ENCODE results near the gene CENPL. TPM values are rescaled to one million over a fixed set of nuclear protein-coding genes. Genes with fewer than 3 reads are reported as not detected.
"Not testable (repeated sequence)": the region's sequence is repeated elsewhere in the genome, so short reads cannot be mapped to it uniquely, and the experiment has no call there.

Gene CENPL
- total RNA-seq, 1 experiment from 2014 or later, result 108 TPM

DNA sequence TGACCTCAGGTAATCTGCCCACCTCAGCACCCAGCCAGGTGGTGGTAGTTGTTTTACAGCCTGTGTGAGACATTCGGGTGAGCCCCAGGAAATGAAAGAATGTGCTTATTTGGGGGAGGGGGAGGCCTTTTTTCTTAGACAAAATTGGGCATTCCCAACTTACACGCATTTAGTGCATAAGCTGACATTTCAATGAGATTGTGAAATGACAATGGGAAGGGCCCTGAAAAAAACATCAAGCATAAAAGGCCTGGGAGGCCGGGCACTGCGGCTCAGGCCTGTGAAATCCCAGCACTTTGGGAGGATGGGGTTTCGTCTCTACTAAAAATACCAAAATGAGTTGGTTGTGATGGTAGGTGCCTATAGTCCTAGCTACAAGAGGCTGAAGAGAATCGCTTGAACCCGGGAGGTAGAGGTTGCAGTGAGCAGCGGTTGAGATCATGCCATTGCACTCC is 38.1 kb upstream of the CENPL start:
- no peak overlapping the region for H3K4me2 ChIP-seq (ENCODE audit: low read length)
- H3K79me2 ChIP-seq (ENCODE audit: low read length), result peaks cover 29% of the 10 kb centered on the region
- H3K27me3 ChIP-seq (ENCODE audit: low read length), result no peaks in the 10 kb centered on the region
- TF ChIP-seq EZH2phosphoT487 (IDR thresholded peaks at IDR 0.05; ENCODE audit: borderline replicate concordance, low read length), result no peak
- TF ChIP-seq EZH2 (IDR thresholded peaks at IDR 0.05; ENCODE audit: low read length, unreplicated experiment), result no peak
- TF ChIP-seq, protein P1, sequence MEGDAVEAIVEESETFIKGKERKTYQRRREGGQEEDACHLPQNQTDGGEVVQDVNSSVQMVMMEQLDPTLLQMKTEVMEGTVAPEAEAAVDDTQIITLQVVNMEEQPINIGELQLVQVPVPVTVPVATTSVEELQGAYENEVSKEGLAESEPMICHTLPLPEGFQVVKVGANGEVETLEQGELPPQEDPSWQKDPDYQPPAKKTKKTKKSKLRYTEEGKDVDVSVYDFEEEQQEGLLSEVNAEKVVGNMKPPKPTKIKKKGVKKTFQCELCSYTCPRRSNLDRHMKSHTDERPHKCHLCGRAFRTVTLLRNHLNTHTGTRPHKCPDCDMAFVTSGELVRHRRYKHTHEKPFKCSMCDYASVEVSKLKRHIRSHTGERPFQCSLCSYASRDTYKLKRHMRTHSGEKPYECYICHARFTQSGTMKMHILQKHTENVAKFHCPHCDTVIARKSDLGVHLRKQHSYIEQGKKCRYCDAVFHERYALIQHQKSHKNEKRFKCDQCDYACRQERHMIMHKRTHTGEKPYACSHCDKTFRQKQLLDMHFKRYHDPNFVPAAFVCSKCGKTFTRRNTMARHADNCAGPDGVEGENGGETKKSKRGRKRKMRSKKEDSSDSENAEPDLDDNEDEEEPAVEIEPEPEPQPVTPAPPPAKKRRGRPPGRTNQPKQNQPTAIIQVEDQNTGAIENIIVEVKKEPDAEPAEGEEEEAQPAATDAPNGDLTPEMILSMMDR (conservative IDR thresholded peaks at IDR 0.05; ENCODE audit: low read depth, low read length), result no peak
- H3K9me2 ChIP-seq (replicated peaks; ENCODE audit: low read length), result no peaks in the 10 kb centered on the region
- POLR2A ChIA-PET (ENCODE audit: unreplicated experiment), result no interaction called here
- peaks cover 38% of the 10 kb centered on the region for H3F3A ChIP-seq (ENCODE audit: low read length, unreplicated experiment)
- ATAC-seq, result no peak
- H2AFZ ChIP-seq (ENCODE audit: low read length), result no peak overlapping the region
- no peak overlapping the region for H3K4me3 ChIP-seq (ENCODE audit: low read length)
- BruUV-seq (replicated peaks), result no TSS peak
- H3K36me3 ChIP-seq (ENCODE audit: low read depth, low read length), result peaks cover 51% of the 10 kb centered on the region
- H3K4me1 ChIP-seq (ENCODE audit: insufficient read depth, low read length), result peaks cover 12% of the 10 kb centered on the region; the same call in 1 of the 2 replicates
- intact Hi-C loops (cut with micrococcal nuclease), result no loop called here
- CTCF ChIA-PET, result no interaction called here
- DNase-seq, result no peak
- H3K9me3 ChIP-seq (ENCODE audit: low read length), result no peaks in the 10 kb centered on the region
- H3K9ac ChIP-seq (ENCODE audit: low read length), result no peak overlapping the region
- peaks cover 44% of the 10 kb centered on the region for H4K20me1 ChIP-seq (ENCODE audit: low read length)
- no peak overlapping the region for H3K27ac ChIP-seq (ENCODE audit: low read length)

DNA sequence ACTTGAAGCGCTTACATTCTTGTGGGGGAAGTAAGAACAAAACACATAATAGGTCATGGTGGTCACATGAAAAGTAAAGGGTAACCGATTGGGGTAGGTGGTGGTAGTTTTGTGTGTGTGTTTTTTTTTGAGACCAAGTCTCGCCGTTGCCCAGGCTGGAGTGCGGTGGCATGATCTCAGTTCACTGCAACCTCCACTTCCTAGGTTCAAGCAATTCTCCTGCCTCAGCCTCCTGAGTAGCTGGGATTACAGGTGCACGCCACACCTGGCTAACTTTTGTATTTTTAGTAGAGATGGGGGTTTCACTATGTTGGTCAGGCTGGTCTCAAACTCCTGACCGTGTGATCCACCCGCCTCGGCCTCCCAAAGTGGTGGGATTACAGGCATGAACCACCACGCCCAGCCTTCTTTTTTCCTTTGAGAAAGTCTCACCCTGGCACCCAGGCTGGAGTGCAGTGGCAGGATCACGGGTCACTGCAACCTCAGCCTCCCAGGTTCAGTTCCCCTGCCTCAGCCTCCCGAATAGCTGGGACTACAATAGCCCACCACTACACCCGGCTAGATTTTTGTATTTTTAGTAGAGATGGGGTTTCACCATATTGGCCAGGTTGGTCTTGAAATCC is 37.6 kb upstream of the CENPL start:
- Histone ChIP-seq H3K36me3 (ENCODE audit: low read depth, low read length) (peaks cover 51% of the 10 kb centered on the region), H4K20me1 (ENCODE audit: low read length) (peaks cover 44% of the 10 kb centered on the region), H3F3A (ENCODE audit: low read length, unreplicated experiment) (peaks cover 38% of the 10 kb centered on the region), H3K79me2 (ENCODE audit: low read length) (peaks cover 24% of the 10 kb centered on the region), H3K4me1 (ENCODE audit: insufficient read depth, low read length) (peaks cover 12% of the 10 kb centered on the region; the same call in 1 of the 2 replicates)
- ATAC-seq; H3K27me3 ChIP-seq (ENCODE audit: low read length); BruUV-seq (replicated peaks); H3K4me2 ChIP-seq (ENCODE audit: low read length); CTCF ChIA-PET; H2AFZ ChIP-seq (ENCODE audit: low read length); H3K9ac ChIP-seq (ENCODE audit: low read length); H3K27ac ChIP-seq (ENCODE audit: low read length); H3K9me3 ChIP-seq (ENCODE audit: low read length); H3K4me3 ChIP-seq (ENCODE audit: low read length); DNase-seq; H3K9me2 ChIP-seq (replicated peaks; ENCODE audit: low read length); intact Hi-C loops (cut with micrococcal nuclease): not testable (repeated sequence)
- POLR2A ChIA-PET (ENCODE audit: unreplicated experiment), result interaction anchor here (0.6 kb wide), 1 partner anchor 1003 kb away, joined by 5 read pairs; no protein-coding TSS in a partner anchor

DNA sequence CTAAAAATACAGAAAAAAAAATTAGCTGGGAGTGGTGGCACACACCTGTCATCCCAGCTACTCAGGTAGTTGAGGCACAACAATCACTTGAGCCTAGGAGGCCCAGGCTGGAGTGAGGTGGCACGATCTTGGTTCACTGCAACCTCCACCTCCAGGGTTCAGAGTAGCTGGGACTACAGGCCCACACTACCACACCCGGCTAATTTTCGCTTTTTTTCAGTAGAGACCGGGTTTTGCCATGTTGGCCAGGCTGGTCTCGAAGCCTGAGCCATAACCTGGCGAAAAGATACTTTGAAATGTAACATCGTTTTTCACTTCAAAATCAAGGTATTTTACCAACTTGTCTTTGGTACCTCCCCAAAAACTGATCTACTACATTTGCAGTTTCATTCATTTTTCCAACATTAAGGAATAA is 37.1 kb upstream of the CENPL start:
- peak; percentile 20; the same call in 1 of the 2 replicates for ATAC-seq
- Histone ChIP-seq H4K20me1 (ENCODE audit: low read length) (peaks cover 38% of the 10 kb centered on the region), H3K9me3 (ENCODE audit: low read length) (no peaks in the 10 kb centered on the region), H3K27ac (ENCODE audit: low read length) (no peak overlapping the region), H3K4me3 (ENCODE audit: low read length) (no peak overlapping the region), H3K36me3 (ENCODE audit: low read depth, low read length) (peaks cover 46% of the 10 kb centered on the region), H3K4me1 (ENCODE audit: insufficient read depth, low read length) (peaks cover 12% of the 10 kb centered on the region; the same call in 1 of the 2 replicates), H3F3A (ENCODE audit: low read length, unreplicated experiment) (peaks cover 38% of the 10 kb centered on the region), H3K79me2 (ENCODE audit: low read length) (peaks cover 18% of the 10 kb centered on the region), H3K4me2 (ENCODE audit: low read length) (no peak overlapping the region), H3K9ac (ENCODE audit: low read length) (no peak overlapping the region), H2AFZ (ENCODE audit: low read length) (no peak overlapping the region), H3K9me2 (replicated peaks; ENCODE audit: low read length) (no peaks in the 10 kb centered on the region), H3K27me3 (ENCODE audit: low read length) (no peaks in the 10 kb centered on the region)
- TF ChIP-seq, protein P1 (conservative IDR thresholded peaks at IDR 0.05; ENCODE audit: low read depth, low read length), result no peak
- TF ChIP-seq EZH2phosphoT487 (IDR thresholded peaks at IDR 0.05; ENCODE audit: borderline replicate concordance, low read length), result no peak
- TF ChIP-seq EZH2 (IDR thresholded peaks at IDR 0.05; ENCODE audit: low read length, unreplicated experiment), result no peak
- intact Hi-C loops (cut with micrococcal nuclease), result no loop called here
- BruUV-seq (replicated peaks), result no TSS peak
- POLR2A ChIA-PET (ENCODE audit: unreplicated experiment), result interaction anchor here (0.6 kb wide), 1 partner anchor 1003 kb away, joined by 5 read pairs; no protein-coding TSS in a partner anchor
- CTCF ChIA-PET, result no interaction called here
- DNase-seq, result no peak

All from PC-3 (cell line).